Esophagus squamous epithelium (tissue), 4 donors: Measurements from ENCODE around the gene EIF4G1.

Experiments
- POLR2A ChIP-seq, 4 donors: fragments of 450-650 bp; IDR thresholded peaks; one replicate each; pipeline ENCODE4 v1.6.1; 2017; ENCODE audit warnings: antibody characterized with exemption in 4 of 4, mild to moderate bottlenecking in 4 of 4, moderate library complexity in 3 of 4
- TF ChIP-seq, protein P1 (sequence below), 6 experiments: fragments of 450-650 bp in 4 of 6; fragments of 200-600 bp in 2 of 6; sonication (generic) in 2 of 6; IDR thresholded peaks; one replicate each; pipeline ENCODE4 v1.5.1; 2016 to 2019; ENCODE audit warnings: antibody characterized with exemption in 6 of 6, mild to moderate bottlenecking in 4 of 6, moderate library complexity in 4 of 6

DNA sequence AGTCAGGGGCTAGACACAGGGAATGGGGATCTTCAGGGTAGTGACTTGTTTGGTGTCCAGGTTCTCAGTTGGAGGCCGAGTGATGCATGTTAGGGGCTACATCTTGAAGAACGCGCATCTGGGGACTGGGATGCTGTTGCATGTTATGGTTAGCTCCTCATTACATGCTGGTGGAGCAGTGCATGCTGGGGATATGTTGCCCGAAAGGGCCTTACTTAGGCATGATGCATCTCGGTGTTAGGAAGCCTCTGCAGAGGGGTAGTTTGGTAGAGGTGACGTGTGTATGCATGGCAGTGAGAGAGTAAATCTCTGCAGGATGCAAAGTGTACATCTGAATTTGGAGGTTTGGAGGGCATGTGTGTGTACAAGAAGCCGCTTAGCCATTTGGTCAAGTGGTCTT, 2.4 kb downstream of the EIF4G1 start:
- TF ChIP-seq, protein P1, sequence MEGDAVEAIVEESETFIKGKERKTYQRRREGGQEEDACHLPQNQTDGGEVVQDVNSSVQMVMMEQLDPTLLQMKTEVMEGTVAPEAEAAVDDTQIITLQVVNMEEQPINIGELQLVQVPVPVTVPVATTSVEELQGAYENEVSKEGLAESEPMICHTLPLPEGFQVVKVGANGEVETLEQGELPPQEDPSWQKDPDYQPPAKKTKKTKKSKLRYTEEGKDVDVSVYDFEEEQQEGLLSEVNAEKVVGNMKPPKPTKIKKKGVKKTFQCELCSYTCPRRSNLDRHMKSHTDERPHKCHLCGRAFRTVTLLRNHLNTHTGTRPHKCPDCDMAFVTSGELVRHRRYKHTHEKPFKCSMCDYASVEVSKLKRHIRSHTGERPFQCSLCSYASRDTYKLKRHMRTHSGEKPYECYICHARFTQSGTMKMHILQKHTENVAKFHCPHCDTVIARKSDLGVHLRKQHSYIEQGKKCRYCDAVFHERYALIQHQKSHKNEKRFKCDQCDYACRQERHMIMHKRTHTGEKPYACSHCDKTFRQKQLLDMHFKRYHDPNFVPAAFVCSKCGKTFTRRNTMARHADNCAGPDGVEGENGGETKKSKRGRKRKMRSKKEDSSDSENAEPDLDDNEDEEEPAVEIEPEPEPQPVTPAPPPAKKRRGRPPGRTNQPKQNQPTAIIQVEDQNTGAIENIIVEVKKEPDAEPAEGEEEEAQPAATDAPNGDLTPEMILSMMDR (IDR thresholded peaks at IDR 0.05): no peak
- TF ChIP-seq POLR2A (IDR thresholded peaks at IDR 0.05): no peak
